Kidney (tissue), 14 donors: Measurements from ENCODE around the gene EGLN2. TPM values are rescaled to one million over a fixed set of nuclear protein-coding genes. Genes with fewer than 3 reads are reported as not detected.
A peak's percentile ranks its signal among the peaks of the same experiment; 100 is the strongest.
"Not testable (repeated sequence)": the region's sequence is repeated elsewhere in the genome, so short reads cannot be mapped to it uniquely, and the experiment has no call there.

Experiments used
- DNase-seq, 5 donors: peaks; one replicate each; pipeline ENCODE4 v3.0.0-alpha.2; 2013 to 2020
- FAIRE-seq: peaks from 2 replicates; lab custom pipeline; 2012; peaks lifted over from hg19 to GRCh38; lab: Jason Lieb, UNC
- H3K27ac ChIP-seq, 2 donors: one replicate each; pipeline ENCODE4 v1.7.0; 2013; ENCODE audit warnings: low read depth in 2 of 2, low read length in 2 of 2, inconsistent platforms in 1 of 2
- H3K27me3 ChIP-seq: one replicate; pipeline ENCODE4 v1.7.1; 2013; ENCODE audit warnings: low read length, inconsistent platforms; ENCODE audit not compliant: control insufficient read depth, insufficient read depth
- H3K36me3 ChIP-seq, 3 donors: one replicate each; pipeline versions ENCODE4 v1.7.0 to v1.7.1; 2013; ENCODE audit warnings: low read length in 3 of 3, control low read depth in 1 of 3, inconsistent platforms in 1 of 3; ENCODE audit not compliant: insufficient read depth in 3 of 3, control insufficient read depth in 2 of 3
- H3K4me1 ChIP-seq, 3 donors: one replicate each; pipeline versions ENCODE4 v1.7.0 to v1.7.1; 2013; ENCODE audit warnings: low read length in 3 of 3, inconsistent platforms in 1 of 3, low read depth in 1 of 3; ENCODE audit not compliant: control insufficient read depth in 2 of 3, insufficient read depth in 2 of 3
- H3K4me3 ChIP-seq, 3 donors: one replicate each; pipeline versions ENCODE4 v1.7.0 to v1.8.1; 2013; ENCODE audit warnings: low read length in 3 of 3, control low read depth in 1 of 3, inconsistent platforms in 1 of 3
- H3K9ac ChIP-seq, 3 donors: one replicate each; pipeline versions ENCODE4 v1.7.0 to v1.7.1; 2013; ENCODE audit warnings: low read length in 3 of 3, control low read depth in 1 of 3, inconsistent platforms in 1 of 3
- H3K9me3 ChIP-seq, 3 donors: one replicate each; pipeline versions ENCODE4 v1.7.0 to v1.7.1; 2013; ENCODE audit warnings: low read length in 3 of 3, control low read depth in 1 of 3, inconsistent platforms in 1 of 3; ENCODE audit not compliant: control insufficient read depth in 2 of 3, insufficient read depth in 1 of 3
- CTCF ChIP-seq: IDR thresholded peaks from 3 replicates; pipeline ENCODE4 v1.5.1; 2012; ENCODE audit warnings: mild to moderate bottlenecking, moderate library complexity, borderline replicate concordance; ENCODE audit not compliant: insufficient read depth; ENCODE audit errors: extremely low read depth
- intact Hi-C: fragments of 100-400 bp; cut with DNase I; formaldehyde crosslinking; loops from one replicate; pipeline ENCODE4 v1.11.1; 2022
- polyA plus RNA-seq: library from polyadenylated mRNA; stranded (reverse); fragments of 350-450 nt; fragmentation: Illumina TruSeq; extraction: RNeasy Lipid Tissue Mini Kit (QIAGEN cat#74804); gene quantifications from one replicate; pipeline ENCODE4 v1.2.3, GENCODE V29; 2014; ENCODE audit warnings: low read depth, low replicate concordance; ENCODE audit not compliant: insufficient read depth
- total RNA-seq: library from RNA; stranded (reverse); fragmentation: NEBNext Ultra II Directional; extraction: Animal tissue kit (Norgen Biotek cat#: 25700); gene quantifications from one replicate; pipeline ENCODE4 v1.2.1, GENCODE V29; 2021
- donor health status: control.
- donor health status: control.
- donor health status: control.
- donor health status: control.
- donor health status: control.
- donor health status: DM: yes; HTN: yes; CAD: no.
- donor health status: Normal renal cell carcinoma (clear cell type).

Gene EGLN2
- total and polyA plus RNA-seq, 2 donors from 2014 or later, result 96.0 to 96.3 TPM

- DNase-seq, result peak in 1 of 5 donors; percentile 56
- H3K9me3 ChIP-seq, H3K4me3 ChIP-seq, H3K27me3 ChIP-seq, H3K9ac ChIP-seq, H3K27ac ChIP-seq, intact Hi-C loops, H3K36me3 ChIP-seq: not testable (repeated sequence)
- FAIRE-seq, result peak; percentile 44
- peak; percentile 62 for TF ChIP-seq CTCF
- peaks cover 0 to 14% (median 0%) of the 10 kb centered on the region in 3 donors for H3K4me1 ChIP-seq
These were observed 20.7 kb downstream of the EGLN2 start for GRCh38 chr19:40819479-40820234.

- Histone ChIP-seq H3K4me1 (peaks cover 0 to 14% (median 0%) of the 10 kb centered on the region in 3 donors), H3K4me3 (no peak overlapping the region), H3K27me3 (no peaks in the 10 kb centered on the region), H3K36me3 (peaks cover 2 to 3% (median 2%) of the 10 kb centered on the region in 3 donors), H3K27ac (no peak overlapping the region), H3K9me3 (peaks cover 0 to 1% (median 0%) of the 10 kb centered on the region in 3 donors), H3K9ac (no peak overlapping the region)
- intact Hi-C loops, result no loop called here
- FAIRE-seq, result no peak
- TF ChIP-seq CTCF, result no peak
- DNase-seq, result no peak
These were observed 23.2 kb downstream of the EGLN2 start for GRCh38 chr19:40822161-40822560.

- H3K9ac ChIP-seq, result peak overlapping the region in 1 of 3 donors; percentile 19
- H3K27me3 ChIP-seq, H3K9me3 ChIP-seq, FAIRE-seq, H3K4me3 ChIP-seq, intact Hi-C loops, DNase-seq, H3K27ac ChIP-seq, H3K36me3 ChIP-seq: not testable (repeated sequence)
- H3K4me1 ChIP-seq, result peaks cover 0 to 14% (median 0%) of the 10 kb centered on the region in 3 donors
These were observed 23.9 kb downstream of the EGLN2 start for GRCh38 chr19:40822704-40823553.

GRCh38 chr19:40824916-40825315 lies 25.9 kb downstream of the EGLN2 start:
- H3K36me3 ChIP-seq, H3K9ac ChIP-seq, H3K4me1 ChIP-seq, DNase-seq, H3K27ac ChIP-seq, H3K4me3 ChIP-seq, H3K27me3 ChIP-seq, H3K9me3 ChIP-seq, intact Hi-C loops, FAIRE-seq: not testable (repeated sequence)

DNA sequence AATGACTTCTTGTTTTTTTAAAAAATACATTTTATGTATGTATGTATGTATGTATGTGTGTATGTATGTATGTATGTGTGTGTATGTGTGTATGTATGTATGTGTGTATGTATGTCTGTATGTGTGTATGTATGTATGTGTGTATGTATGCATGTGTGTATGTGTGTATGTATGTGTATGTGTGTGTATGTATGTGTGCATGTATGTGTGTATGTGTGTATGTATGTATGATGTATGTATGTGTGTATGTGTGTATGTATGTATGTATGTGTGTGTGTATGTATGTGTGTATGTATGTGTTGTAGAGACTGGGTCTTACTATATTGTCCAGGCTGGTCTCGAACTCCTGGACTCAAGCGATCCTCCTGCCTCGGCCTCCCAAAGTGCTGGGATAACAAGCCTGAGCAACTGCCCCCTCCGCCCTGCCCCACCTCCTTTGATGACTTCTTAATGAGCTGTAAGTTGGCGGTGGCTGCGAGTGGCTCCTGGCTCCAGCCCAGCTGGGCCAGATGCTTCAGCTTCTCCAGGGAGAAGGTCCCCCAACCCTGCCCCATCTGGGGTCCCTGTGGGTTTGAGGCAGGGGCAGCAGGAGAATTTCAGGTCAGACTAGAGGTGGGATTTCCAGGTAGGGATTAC lies 26.6 kb downstream of the EGLN2 start:
- H3K9ac ChIP-seq, FAIRE-seq, H3K27ac ChIP-seq, intact Hi-C loops, H3K9me3 ChIP-seq, H3K36me3 ChIP-seq, H3K4me3 ChIP-seq, H3K27me3 ChIP-seq, DNase-seq, H3K4me1 ChIP-seq: not testable (repeated sequence)

GRCh38 chr19:40826312-40826698 lies 27.3 kb downstream of the EGLN2 start:
- H3K4me3 ChIP-seq, H3K27ac ChIP-seq, H3K9me3 ChIP-seq, H3K36me3 ChIP-seq, H3K9ac ChIP-seq, intact Hi-C loops, FAIRE-seq, H3K4me1 ChIP-seq, H3K27me3 ChIP-seq, DNase-seq: not testable (repeated sequence)
